ENCODE data around the gene TNFRSF4. TPM values are rescaled to one million over a fixed set of nuclear protein-coding genes. Genes with fewer than 3 reads are reported as not detected.

Gene TNFRSF4
- total RNA-seq, 1 donor from 2014 or later: 0.52 TPM

- Histone ChIP-seq H3K4me1 (ENCODE audit: control insufficient read depth in 3 of 3, insufficient read depth in 3 of 3, low read length in 3 of 3) (no peaks in the 10 kb centered on the region), H3K27me3 (ENCODE audit: control insufficient read depth in 3 of 3, insufficient read depth in 3 of 3, low read length in 3 of 3) (peaks cover 14 to 37% (median 29%) of the 10 kb centered on the region in 3 donors), H3K27ac (ENCODE audit: low read depth, low read length) (no peak overlapping the region), H3K36me3 (ENCODE audit: control insufficient read depth in 3 of 3, insufficient read depth in 3 of 3, low read length in 3 of 3) (no peaks in the 10 kb centered on the region), H3K9ac (ENCODE audit: low read depth in 1 of 3, low read length in 3 of 3) (no peak overlapping the region), H3K9me3 (ENCODE audit: control insufficient read depth in 3 of 3, low read length in 3 of 3) (no peaks in the 10 kb centered on the region), H3K4me3 (ENCODE audit: low read length in 3 of 3) (no peak overlapping the region)
Observed at GRCh38 chr1:1245178-1245816, 31.3 kb upstream of the TNFRSF4 start.

- no peaks in the 10 kb centered on the region for H3K36me3 ChIP-seq (ENCODE audit: control insufficient read depth in 3 of 3, insufficient read depth in 3 of 3, low read length in 3 of 3)
- peak overlapping the region in 1 of 3 donors; percentile 41 for H3K4me3 ChIP-seq (ENCODE audit: low read length in 3 of 3)
- no peak overlapping the region for H3K9ac ChIP-seq (ENCODE audit: low read depth in 1 of 3, low read length in 3 of 3)
- H3K27ac ChIP-seq (ENCODE audit: low read depth, low read length): no peak overlapping the region
- peaks cover 24 to 47% (median 39%) of the 10 kb centered on the region in 3 donors for H3K27me3 ChIP-seq (ENCODE audit: control insufficient read depth in 3 of 3, insufficient read depth in 3 of 3, low read length in 3 of 3)
- H3K9me3 ChIP-seq (ENCODE audit: control insufficient read depth in 3 of 3, low read length in 3 of 3): no peaks in the 10 kb centered on the region
- H3K4me1 ChIP-seq (ENCODE audit: control insufficient read depth in 3 of 3, insufficient read depth in 3 of 3, low read length in 3 of 3): peaks cover 0 to 4% (median 0%) of the 10 kb centered on the region in 3 donors
Observed at GRCh38 chr1:1244192-1244811, 30.3 kb upstream of the TNFRSF4 start.

GRCh38 chr1:1243807-1244191, 29.8 kb upstream of the TNFRSF4 start:
- peaks cover 0 to 4% (median 2%) of the 10 kb centered on the region in 3 donors for H3K4me1 ChIP-seq (ENCODE audit: control insufficient read depth in 3 of 3, insufficient read depth in 3 of 3, low read length in 3 of 3)
- H3K36me3 ChIP-seq (ENCODE audit: control insufficient read depth in 3 of 3, insufficient read depth in 3 of 3, low read length in 3 of 3): no peaks in the 10 kb centered on the region
- H3K9ac ChIP-seq (ENCODE audit: low read depth in 1 of 3, low read length in 3 of 3): no peak overlapping the region
- no peak overlapping the region for H3K27ac ChIP-seq (ENCODE audit: low read depth, low read length)
- H3K27me3 ChIP-seq (ENCODE audit: control insufficient read depth in 3 of 3, insufficient read depth in 3 of 3, low read length in 3 of 3): peaks cover 28 to 52% (median 43%) of the 10 kb centered on the region in 3 donors
- H3K4me3 ChIP-seq (ENCODE audit: low read length in 3 of 3): peak overlapping the region in 1 of 3 donors; percentile 41
- no peaks in the 10 kb centered on the region for H3K9me3 ChIP-seq (ENCODE audit: control insufficient read depth in 3 of 3, low read length in 3 of 3)

- H3K9ac ChIP-seq (ENCODE audit: low read depth in 1 of 3, low read length in 3 of 3): no peak overlapping the region
- H3K4me3 ChIP-seq (ENCODE audit: low read length in 3 of 3): no peak overlapping the region
- peaks cover under 1 to 7% (median 3%) of the 10 kb centered on the region in 3 donors for H3K4me1 ChIP-seq (ENCODE audit: control insufficient read depth in 3 of 3, insufficient read depth in 3 of 3, low read length in 3 of 3)
- H3K27ac ChIP-seq (ENCODE audit: low read depth, low read length): no peak overlapping the region
- no peaks in the 10 kb centered on the region for H3K36me3 ChIP-seq (ENCODE audit: control insufficient read depth in 3 of 3, insufficient read depth in 3 of 3, low read length in 3 of 3)
- H3K27me3 ChIP-seq (ENCODE audit: control insufficient read depth in 3 of 3, insufficient read depth in 3 of 3, low read length in 3 of 3): peaks cover 33 to 57% (median 48%) of the 10 kb centered on the region in 3 donors
- no peaks in the 10 kb centered on the region for H3K9me3 ChIP-seq (ENCODE audit: control insufficient read depth in 3 of 3, low read length in 3 of 3)
Observed at GRCh38 chr1:1243266-1243660, 29.3 kb upstream of the TNFRSF4 start.

GRCh38 chr1:1242461-1243265, 28.7 kb upstream of the TNFRSF4 start:
- Histone ChIP-seq H3K36me3 (ENCODE audit: control insufficient read depth in 3 of 3, insufficient read depth in 3 of 3, low read length in 3 of 3) (no peaks in the 10 kb centered on the region), H3K9me3 (ENCODE audit: control insufficient read depth in 3 of 3, low read length in 3 of 3) (no peaks in the 10 kb centered on the region), H3K4me3 (ENCODE audit: low read length in 3 of 3) (no peak overlapping the region), H3K27me3 (ENCODE audit: control insufficient read depth in 3 of 3, insufficient read depth in 3 of 3, low read length in 3 of 3) (peaks cover 35 to 59% (median 52%) of the 10 kb centered on the region in 3 donors), H3K27ac (ENCODE audit: low read depth, low read length) (no peak overlapping the region), H3K9ac (ENCODE audit: low read depth in 1 of 3, low read length in 3 of 3) (no peak overlapping the region), H3K4me1 (ENCODE audit: control insufficient read depth in 3 of 3, insufficient read depth in 3 of 3, low read length in 3 of 3) (peaks cover 3 to 9% (median 4%) of the 10 kb centered on the region in 3 donors)

- Histone ChIP-seq H3K27ac (ENCODE audit: low read depth, low read length) (no peak overlapping the region), H3K27me3 (ENCODE audit: control insufficient read depth in 3 of 3, insufficient read depth in 3 of 3, low read length in 3 of 3) (peaks cover 36 to 59% (median 51%) of the 10 kb centered on the region in 3 donors), H3K9me3 (ENCODE audit: control insufficient read depth in 3 of 3, low read length in 3 of 3) (no peaks in the 10 kb centered on the region), H3K36me3 (ENCODE audit: control insufficient read depth in 3 of 3, insufficient read depth in 3 of 3, low read length in 3 of 3) (no peaks in the 10 kb centered on the region), H3K4me1 (ENCODE audit: control insufficient read depth in 3 of 3, insufficient read depth in 3 of 3, low read length in 3 of 3) (peaks cover 3 to 9% (median 8%) of the 10 kb centered on the region in 3 donors), H3K9ac (ENCODE audit: low read depth in 1 of 3, low read length in 3 of 3) (no peak overlapping the region), H3K4me3 (ENCODE audit: low read length in 3 of 3) (no peak overlapping the region)
Observed at GRCh38 chr1:1241588-1242219, 27.8 kb upstream of the TNFRSF4 start.

- H3K27me3 ChIP-seq (ENCODE audit: control insufficient read depth in 3 of 3, insufficient read depth in 3 of 3, low read length in 3 of 3): peaks cover 36 to 55% (median 45%) of the 10 kb centered on the region in 3 donors
- peaks cover 3 to 9% (median 8%) of the 10 kb centered on the region in 3 donors for H3K4me1 ChIP-seq (ENCODE audit: control insufficient read depth in 3 of 3, insufficient read depth in 3 of 3, low read length in 3 of 3)
Observed at GRCh38 chr1:1240822-1241587, 27.1 kb upstream of the TNFRSF4 start.

GRCh38 chr1:1240348-1240732, 26.4 kb upstream of the TNFRSF4 start:
- H3K9me3 ChIP-seq (ENCODE audit: control insufficient read depth in 3 of 3, low read length in 3 of 3): no peaks in the 10 kb centered on the region
- H3K36me3 ChIP-seq (ENCODE audit: control insufficient read depth in 3 of 3, insufficient read depth in 3 of 3, low read length in 3 of 3): no peaks in the 10 kb centered on the region
- peaks cover 33 to 48% (median 40%) of the 10 kb centered on the region in 3 donors for H3K27me3 ChIP-seq (ENCODE audit: control insufficient read depth in 3 of 3, insufficient read depth in 3 of 3, low read length in 3 of 3)
- H3K4me3 ChIP-seq (ENCODE audit: low read length in 3 of 3): no peak overlapping the region
- H3K4me1 ChIP-seq (ENCODE audit: control insufficient read depth in 3 of 3, insufficient read depth in 3 of 3, low read length in 3 of 3): peaks cover 3 to 9% (median 8%) of the 10 kb centered on the region in 3 donors
- H3K27ac ChIP-seq (ENCODE audit: low read depth, low read length): no peak overlapping the region
- H3K9ac ChIP-seq (ENCODE audit: low read depth in 1 of 3, low read length in 3 of 3): no peak overlapping the region

More at GRCh38 chr1:1240822-1241587, 27.1 kb upstream of the TNFRSF4 start:
- Histone ChIP-seq H3K27ac (ENCODE audit: low read depth, low read length) (no peak overlapping the region), H3K9ac (ENCODE audit: low read depth in 1 of 3, low read length in 3 of 3) (no peak overlapping the region), H3K36me3 (ENCODE audit: control insufficient read depth in 3 of 3, insufficient read depth in 3 of 3, low read length in 3 of 3) (no peaks in the 10 kb centered on the region), H3K9me3 (ENCODE audit: control insufficient read depth in 3 of 3, low read length in 3 of 3) (no peaks in the 10 kb centered on the region), H3K4me3 (ENCODE audit: low read length in 3 of 3) (no peak overlapping the region)

Measured in skeletal muscle tissue (tissue), 4 donors.